NCI-H510A treated with DMSO at 0.1 percent for 48 hours (cell line): ENCODE results near the gene ADRA2C.

ENCODE experiments used
- DNase-seq: peaks from one replicate; lab custom pipeline; 2025; lab: John Stamatoyannopoulos, UW

The ADRA2C gene

DNA sequence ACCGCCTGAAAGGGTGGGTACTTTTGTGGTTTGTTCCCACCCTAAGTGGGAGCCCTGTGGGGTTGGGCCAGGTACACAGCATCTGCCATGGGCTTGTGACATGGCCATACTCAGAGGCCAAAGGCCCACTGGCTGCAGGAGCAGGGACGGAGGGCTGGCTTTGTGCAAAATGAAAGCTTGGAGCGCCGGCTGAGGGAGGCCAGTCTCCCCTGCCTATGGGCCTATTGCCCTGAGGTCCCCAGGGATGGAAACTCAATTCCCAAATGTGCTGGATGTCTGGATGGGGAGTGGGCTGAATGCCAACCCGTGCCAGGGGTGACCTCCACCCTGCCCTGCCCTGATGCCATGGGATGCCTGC is 10.8 kb downstream of the ADRA2C start:
- no peak for DNase-seq

DNA sequence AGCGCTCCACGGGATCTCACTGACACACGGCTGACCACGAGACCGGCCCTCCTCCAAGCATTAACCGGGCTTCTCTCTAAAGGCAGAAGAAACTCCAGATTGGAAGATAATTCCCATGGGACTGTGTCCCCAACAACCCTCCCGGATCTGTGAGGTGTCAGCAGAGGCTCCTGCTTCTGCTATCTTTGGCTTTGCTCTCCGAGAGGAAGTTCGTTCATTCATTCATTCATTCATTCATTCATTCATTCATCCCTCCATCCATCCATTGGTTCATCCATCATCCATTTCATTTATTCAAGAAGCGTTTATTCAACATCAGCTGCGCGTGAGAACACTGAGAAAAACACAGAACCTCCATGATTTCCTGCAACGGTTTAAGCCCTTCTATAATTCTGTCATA is 11.5 kb downstream of the ADRA2C start:
- no peak for DNase-seq

DNA sequence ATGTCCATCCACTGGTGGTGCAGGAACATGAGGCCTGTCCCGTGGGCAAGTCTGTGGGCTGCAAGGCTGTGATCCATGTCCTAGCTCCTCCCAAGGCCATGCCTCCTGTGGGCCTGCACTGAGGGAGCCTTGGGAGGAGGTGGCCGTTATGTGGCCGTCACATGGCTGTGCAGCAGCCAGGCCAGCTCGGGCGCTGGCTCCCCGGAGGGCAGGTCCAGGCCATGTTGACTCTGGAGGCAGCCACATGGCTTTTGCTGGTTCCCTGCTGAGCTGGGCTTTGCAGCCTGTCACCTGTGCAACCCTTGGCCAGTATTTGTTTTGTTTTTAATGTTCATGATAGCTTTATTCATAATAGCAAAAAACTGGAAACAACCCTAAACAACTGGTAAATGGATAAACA is 13.3 kb downstream of the ADRA2C start:
- no peak for DNase-seq

DNA sequence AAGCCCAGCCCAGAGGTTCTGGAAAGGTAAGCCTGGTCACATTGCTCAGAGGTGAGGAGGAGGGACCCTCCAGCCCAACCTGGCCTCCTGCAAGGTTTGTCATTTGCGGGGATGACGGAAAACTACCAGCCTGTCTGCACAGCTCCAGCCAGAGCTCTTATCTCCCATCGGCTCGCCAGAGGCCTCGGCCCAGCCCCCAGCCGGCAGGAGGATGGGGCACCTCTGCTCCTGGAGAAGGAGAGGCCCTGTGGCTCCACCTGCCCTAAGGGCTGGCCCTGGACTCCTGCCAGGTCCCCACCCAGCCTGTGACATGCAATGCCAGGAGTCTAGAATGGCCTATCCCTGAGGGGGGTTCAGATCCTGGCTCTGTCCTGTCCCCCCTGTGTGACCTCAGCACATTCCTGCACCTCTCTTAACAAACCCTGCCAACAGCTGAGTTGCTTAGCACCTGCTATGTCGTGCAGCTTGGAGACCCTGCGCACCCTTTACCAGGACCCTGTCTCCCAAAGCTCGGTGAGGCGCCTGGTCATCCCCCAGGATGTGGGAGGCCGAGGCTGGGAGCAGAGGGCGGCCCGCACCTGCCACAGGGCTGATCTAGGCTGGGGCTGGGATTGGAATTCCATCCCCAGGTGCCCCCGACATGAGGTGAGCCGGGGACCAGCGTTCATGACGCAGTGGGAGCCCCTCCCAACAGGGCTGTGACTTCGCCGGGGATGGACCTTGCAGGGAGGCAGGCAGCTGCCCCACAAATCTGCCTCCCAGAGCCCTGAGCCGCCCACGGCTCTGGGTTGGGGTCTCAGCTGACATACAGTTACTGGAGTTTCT is 14.4 kb downstream of the ADRA2C start:
- DNase-seq = peak; percentile 43

DNA sequence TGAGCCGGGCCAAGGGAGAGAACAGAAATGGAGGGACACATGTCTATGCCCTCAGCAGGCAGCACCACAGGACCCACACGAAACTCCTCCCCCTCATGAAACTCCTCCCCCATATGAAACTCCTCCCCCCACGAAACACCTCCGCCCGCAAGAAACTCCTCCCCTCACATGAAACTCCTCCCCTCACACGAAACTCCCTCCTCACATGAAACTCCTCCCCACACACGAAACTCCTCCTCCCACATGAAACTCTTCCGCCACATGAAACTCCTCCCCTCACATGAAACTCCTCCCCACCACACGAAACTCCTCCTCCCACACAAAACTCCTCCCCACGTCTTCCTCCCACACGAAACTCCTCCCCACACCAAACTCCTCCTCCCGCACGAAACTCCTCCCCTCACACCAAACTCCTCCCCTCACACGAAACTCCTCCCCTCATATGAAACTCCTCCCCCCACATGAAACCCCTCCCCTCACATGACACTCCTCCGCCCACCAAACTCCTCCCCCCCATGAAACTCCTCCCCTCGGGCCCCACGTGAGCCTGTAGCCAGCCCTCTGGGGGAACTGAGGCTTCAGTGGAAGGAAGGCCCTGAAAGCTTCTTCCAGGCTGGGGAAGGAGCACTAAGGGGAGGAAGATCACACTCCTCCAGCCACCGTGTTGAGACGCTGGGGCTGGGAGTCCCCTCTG is 15.2 kb downstream of the ADRA2C start:
- no peak for DNase-seq

DNA sequence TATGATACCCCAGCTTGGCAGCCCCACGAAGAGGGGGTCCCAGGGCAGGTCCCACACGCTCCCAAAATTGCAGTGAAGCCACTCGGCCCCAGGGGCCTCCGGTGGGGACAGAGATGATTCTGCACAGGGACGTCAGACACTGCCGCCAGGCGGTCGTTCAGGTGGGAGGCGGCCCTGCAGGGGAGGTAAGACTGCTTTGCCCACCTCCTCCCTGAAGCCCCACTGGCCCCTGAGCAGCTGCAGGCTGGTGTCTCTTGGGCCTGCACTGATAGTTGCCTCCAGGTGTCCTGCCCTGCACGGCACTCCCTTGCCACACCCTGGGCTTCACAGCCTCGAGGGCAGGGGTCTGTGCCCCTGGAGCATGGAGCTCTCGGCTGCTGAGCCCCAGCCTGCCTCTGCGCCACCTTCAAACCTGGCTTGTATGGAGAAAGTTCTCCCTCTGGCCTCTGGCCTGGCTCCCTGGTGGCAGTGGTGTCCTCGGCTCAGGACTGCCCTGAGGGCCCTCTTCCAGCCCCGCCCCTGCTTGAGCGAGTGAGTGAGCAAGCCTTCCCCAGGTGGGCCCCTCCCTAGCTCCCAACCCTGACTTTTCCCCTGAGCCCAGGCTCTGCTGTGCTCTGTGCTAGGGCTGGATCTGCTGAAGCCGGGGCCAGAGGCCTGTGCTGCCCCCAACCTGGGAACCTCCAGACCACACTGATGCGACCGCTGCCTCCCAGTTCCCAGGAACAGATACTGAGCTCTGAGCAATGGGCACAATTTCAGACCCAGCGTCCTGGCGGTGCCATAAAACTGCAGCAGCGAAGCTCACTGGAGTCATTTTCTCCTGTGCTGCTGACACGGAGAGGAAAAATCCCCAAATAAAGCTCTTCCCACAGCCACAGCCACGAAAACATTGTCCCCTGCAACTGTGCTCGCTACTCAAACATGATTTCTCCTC is 16.1 kb downstream of the ADRA2C start:
- no peak for DNase-seq

DNA sequence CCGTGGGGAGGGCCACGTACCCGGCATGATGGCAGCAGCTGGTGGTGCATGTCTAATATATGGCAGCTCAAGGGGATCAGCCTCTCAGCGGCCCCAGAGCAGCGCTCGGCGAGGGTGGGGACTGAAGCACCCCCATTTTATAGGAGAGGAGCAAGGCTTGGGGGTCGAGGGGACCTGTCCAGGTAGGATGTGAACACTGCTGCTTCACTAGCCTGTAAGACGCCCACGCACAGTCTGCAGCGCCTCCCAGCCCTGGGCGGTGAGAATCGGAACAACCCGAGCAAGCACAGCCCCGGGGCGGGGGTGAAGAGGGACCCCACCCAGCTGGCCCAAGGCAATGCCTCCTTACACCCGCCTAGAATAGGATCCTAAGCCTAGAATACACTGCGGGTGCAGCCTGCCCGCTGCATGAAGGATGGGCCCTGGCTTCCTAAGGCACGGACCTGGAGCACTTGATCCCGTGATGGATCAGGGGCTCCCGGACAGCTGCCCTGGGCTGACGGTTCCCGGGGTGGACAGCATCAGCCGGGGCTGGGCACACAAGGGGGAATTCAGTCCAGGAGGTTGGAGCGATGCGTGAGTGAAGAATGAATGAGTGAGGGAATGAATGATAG is 17.6 kb downstream of the ADRA2C start:
- DNase-seq = no peak

DNA sequence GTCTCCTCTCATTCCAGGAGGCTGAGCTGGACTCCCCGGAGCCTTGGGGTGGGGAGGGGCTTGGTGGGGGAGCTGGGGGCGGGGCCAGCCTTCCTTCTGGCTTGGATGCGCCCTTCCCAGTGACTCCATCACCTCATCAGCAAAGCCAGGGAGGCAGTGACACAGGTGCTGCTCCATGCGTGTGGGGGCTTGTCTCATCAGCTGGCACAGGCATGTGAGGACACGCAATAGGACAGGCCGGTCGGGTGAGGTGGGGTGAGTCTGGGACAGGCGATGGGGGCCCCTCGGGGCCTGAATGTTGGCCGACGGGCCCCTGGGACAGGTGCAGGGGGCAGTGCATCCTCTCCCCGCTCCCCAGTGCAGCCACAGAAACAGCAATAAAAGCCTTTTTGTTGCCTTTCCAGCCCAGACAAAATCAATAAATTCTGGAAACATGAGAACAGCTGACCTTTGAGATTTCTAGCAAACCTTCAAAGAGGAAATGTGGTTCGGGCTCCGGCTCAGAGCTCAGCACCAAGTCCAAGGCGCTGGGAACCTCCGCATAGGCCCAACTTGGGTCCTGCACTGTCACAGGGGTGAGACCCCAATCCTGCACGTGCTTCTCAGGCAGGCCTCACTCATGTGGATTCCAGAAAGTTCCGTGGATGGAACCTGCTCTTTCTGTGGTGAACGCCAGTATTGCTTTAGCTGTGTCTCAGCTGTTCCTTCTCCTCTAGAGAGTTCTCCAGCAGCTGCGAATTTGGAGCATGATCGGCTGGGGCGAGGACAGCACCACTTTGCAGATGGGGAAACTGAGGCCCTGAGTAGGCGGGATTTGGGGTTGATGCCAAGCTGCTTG is 18.5 kb downstream of the ADRA2C start:
- DNase-seq = peak; percentile 30

DNA sequence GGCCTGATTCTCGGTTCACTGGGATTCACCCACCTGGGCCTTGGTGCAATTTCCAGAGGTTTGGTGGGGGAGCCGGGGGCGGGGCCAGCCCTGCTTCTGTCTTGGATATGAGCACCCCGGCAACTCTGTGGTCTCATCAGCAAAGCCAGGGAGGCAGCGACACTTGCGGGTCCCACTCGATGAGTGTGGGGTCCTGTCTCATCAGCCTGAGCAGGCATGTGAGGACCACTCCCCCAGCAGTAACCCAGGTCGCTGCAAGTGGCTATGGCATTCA is 19.0 kb downstream of the ADRA2C start:
- no peak for DNase-seq

DNA sequence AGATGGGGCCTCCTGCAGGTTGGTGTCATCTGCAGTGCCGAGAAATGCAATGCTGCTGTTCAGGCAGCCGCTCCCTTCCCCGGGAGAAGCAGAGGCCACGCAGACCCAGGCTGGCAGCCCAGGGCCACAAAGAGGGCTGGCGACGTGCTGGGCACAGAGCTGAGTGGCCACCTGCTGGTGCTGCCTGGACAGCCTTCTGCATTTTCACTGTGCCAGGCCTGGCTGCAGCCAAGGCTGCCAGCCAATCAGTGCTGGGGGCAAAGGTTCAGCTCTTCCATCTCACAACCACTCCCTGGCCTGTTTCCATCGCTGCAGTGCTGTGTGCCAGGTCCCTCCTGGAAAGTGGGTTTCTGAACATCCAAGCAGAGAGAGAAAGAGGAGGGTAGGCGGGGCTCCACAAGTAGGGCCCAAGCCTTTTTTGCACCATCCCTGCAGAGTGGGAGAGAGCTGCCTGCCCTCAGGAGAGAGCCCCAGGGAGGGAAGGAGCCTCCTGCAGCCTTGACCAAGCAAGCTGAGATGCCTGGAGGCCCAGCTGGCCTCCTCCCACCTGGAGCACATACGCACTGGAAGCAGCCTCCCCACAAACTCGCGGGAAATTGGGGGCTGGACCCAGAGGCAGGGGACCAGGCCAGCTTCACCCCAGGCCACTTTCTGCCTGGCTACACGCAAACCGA is 20.1 kb downstream of the ADRA2C start:
- peak; percentile 11 for DNase-seq

DNA sequence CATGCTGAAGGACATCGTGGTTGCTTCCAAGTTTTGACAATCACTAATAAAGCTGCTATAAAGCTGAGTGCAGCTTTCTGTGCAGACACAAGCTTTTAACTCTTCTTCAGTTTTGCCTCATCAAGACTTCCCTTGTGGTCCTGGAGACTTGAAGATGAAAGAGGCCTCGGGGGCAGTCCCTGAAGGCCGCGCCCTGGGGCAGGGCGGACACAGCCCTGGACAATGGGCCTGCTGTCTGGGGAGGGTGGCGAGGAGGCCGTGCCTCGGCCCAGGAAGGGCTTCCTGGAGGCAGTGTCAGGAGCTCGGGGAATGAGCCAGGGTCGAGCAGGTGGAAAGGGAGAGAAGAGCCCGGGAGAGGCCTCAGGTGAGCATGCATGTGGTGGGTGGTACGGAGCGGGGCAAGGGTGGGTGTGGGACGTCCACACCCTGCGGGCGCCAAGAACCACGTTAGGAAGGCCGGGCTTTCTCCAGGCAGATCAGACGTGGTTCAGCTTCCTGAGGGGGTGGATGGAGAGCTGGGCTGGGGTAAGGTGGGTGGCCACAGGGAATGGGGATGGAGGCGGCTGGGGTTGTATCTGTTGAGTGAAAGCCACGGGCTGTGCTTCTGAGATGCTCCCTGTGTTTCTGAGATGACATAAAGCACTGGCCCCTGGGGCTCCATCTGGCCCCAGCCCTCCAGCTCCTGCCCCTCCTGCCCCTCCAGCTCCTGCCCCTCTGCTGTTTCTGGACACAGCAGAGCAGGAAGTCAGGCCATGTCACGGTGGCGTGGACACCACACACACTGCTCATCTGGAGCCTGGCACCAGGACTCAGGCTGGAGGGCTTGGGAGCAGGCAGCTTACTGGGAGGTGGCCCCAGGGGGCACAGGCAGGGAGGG is 21.5 kb downstream of the ADRA2C start:
- DNase-seq = no peak

DNA sequence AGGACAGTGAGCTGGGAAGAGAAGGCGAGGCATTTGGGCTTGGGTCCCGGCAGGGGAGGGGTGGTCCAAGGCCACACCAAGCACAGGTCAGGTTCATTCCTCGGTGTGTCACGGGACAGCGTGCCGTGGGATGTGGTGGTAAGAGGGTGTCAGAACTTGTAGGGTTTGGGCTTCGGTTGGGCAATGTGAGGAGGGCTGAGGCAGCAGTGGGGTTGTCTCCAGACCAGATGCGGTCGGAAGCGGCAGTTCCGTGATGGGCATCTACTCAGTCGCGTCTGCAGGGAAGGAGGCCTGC is 22.1 kb downstream of the ADRA2C start:
- no peak for DNase-seq

DNA sequence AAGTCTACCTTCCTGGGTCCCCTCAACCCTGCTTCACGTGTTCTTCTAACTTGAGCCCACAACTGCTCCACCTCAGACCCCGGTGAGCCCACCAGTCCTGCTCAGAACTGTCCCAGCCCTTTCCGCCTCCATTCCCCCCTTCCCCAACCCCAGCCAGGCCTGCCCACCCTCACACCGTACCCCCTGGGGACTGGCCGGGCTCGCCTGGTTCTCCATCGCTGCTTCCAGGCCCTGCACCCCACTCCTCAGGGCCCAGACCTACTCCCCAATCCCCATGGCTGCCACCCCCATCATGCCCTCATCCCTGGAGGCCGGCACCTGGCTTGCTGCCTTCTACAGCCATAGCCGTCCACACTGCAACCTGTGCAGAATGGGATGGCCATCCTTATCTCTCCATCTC is 23.4 kb downstream of the ADRA2C start:
- no peak for DNase-seq

DNA sequence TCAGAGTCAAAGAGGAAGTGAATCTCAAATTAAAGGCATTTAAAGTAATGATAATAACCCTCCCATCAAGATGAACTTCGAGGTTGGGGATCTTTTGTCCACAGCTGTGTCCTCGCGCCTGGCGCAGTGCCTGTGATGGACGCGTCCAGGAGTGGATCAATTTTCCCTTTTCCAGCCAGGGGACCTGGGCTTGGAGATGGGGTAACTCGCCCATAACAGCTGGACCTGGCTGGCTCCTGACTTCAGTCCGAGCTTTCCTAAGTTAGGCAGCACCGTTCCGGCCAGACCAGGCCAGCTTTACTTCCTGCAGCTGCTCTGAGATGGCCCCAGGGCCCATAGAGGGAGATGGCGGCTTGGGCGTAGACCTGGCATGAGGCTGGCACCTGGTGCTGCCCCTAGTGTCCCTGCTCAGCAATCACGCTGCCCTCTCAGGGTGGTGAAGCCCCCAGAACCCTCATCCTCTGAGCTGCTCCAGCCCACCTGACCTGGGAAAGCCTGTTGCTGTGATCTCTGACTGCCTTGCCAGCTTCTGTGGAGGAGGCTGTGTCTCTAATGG is 23.9 kb downstream of the ADRA2C start:
- no peak for DNase-seq

DNA sequence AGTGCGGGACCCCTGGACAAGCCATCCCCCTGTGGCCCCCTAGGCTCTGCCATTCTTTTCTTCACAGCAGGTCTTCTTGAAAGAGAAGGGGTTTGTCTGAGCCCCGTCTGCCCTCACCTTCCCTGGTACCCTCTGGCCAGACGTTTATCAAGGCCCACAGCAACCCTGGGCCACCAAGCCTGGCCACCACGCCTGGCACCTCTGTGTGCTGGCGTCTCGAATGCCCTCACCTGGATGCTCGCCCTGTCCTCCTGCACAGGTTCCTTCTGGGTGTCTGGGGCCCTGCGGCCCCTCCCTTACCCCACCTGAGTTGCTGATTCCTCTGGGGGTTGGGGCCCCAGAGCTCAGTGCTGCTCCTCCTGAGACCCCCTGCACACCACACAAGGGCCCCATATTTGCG is 25.1 kb downstream of the ADRA2C start:
- no peak for DNase-seq

DNA sequence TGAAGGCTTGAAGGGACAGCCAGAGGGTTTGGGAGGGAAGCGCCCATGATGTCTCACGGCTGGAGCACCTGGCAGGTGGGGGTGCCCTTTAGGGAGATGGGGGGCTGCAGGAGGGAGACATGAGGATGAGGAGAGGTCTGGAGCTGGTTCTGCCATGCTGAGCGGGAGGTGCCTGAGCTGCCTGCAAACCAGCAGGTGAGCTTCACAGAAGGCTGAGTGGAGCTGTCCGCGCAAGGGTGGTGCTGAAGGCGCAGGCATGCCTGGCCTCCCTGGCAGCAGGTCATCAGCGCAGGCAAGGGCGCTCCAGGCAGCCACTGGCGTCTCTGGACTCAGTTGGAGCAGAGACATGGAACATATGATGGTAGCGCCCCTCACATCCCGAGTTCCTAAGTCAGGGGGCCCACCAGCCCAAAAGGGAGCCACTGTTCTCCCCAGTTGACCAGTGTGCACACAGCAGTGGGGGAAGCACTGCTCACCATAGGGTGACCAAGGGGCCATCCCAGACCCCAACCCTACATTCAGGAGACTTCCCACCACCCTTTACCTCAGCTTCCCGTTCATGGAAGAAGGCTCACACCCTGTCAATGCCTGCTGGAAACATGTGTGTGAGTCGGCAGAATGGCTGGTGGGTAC is 25.8 kb downstream of the ADRA2C start:
- DNase-seq = no peak

DNA sequence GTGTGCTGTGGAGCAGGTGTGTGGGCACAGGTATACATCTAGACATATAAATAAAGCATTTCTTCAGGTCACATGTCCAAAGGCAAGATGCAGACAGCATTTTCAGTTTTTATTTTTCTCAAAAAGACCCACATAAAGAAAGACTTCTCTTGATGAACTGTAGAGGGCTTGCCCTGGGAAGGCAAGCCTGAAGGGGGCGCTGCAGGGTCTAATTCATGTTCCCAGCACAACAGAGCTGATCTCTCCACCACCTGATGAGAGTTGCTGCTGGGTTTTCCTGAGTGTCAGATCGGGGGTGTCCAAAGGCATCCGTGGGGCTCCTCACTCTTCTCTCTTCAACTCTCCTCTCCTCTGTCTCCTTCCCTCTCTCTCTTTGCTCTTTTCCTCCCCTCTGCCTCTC is 26.6 kb downstream of the ADRA2C start:
- DNase-seq = peak; percentile 5

DNA sequence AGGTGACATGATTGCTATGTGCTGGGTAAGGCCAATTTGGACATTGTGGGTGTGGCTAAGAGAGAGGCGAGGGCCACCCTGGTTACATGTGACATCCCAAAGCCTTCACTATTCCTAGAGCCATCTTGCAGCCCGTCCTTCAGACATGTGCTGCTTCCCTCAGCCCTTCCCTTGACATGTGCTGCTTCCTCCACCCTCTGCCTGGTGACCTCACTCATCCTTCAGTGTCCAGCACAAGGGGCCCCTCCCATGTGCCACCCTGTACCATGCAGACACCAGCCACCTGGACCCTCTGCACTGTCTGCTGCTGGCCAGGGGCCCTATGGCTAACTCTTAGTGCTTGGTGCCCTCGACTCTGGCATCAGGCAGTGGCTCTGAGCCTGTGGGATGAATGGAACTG is 27.4 kb downstream of the ADRA2C start:
- no peak for DNase-seq

DNA sequence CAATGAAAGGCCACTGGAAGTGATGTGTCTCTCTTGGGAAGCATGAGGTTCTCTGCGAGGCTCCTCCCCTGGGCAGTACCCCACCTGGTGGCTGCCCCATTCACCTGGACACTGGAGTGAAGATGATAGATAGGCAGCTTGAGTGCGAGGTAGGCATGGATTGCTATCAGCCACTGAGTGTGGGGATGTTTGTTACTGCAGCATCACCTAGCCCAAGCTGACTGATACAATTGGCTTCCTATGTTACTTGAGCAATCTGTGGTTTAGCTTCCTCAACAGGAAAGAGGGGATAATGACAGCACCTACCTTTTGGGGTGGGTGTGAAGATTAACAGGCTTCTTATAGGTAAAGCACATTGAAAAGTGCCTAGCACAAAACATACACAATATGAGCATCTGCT is 30.8 kb downstream of the ADRA2C start:
- no peak for DNase-seq
